GM18498 (cell line): Measurements from ENCODE around the gene ERCC5.

ENCODE experiments used
- ATAC-seq: cut with Tn5 transposase; IDR thresholded peaks from one replicate; pipeline ENCODE4 v1.9.1; 2021; ENCODE audit warnings: mild to moderate bottlenecking, moderate library complexity; ENCODE audit not compliant: unreplicated experiment

ERCC5 gene

DNA sequence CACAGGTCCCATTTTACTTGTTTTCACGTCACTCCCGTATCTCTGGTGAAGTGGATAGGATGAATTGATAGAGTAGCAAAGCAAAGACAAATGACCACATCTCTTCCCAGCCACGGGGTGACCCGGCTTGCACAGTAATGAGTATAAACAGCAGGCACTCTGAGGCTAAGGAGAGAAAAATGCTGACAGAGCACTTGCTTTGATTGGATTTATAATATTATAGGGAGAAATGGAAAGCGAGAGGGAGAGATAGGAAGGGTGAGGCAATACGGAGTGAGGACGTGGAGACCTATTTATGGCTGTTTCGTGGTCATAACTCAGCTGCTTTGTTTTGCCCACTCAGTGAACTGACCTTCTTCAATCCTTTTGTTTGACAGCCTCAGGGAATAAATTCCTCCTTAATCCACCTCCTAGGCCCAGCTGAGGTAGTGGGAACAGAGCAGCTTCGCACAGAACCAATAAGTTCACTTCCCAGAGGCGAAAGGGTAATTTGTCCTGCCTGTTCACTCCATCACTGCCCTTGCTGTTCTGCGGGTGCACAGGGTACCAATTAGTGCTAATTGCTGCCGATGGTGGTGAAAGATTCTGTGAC lies 68.6 kb downstream of the ERCC5 start:
- ATAC-seq: no peak

DNA sequence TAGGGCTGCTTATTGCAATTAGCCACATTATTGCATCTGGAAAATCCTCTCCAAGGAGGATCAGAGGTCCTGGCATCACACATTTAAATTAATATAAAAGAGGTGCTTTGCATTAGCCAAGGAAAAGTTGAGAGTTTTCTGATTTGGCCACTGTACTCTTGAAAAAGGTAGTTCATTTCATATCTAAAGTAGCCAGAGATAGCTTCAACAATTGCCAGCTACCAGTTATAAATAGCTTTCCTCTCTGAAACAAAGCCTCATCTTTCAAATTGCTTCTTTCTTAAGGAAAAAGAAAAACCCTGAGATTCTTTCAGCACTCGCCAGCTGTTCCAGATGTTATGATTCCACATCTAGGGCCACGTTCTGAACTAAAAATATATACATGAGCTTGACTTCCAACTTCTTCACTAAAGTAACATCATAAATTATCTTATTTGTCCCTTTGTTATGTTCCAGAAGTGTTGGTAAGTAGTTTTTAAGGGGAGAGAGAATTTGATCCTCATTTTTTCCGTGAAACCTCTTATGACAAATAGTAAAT lies 69.6 kb downstream of the ERCC5 start:
- no peak for ATAC-seq

DNA sequence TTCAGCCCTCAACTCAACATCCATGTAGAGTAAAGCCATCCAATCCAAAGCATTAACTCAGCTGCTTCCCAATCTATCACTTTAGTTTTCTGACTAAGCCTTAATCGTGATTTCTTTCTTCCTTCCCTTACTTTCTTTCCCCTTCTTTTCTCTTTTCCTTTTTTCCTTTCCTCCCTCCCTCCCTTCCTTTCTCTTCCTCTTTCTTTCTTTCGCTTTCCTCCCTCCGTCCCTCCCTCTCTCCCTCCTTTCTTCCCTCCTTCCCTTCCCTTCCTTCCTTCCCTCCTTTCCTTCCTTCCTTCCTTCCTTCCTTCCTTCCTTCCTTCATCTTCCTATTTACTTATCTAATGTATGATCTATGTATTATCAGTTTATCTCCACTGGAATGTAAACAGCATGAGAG lies 71.2 kb downstream of the ERCC5 start:
- ATAC-seq: no peak

DNA sequence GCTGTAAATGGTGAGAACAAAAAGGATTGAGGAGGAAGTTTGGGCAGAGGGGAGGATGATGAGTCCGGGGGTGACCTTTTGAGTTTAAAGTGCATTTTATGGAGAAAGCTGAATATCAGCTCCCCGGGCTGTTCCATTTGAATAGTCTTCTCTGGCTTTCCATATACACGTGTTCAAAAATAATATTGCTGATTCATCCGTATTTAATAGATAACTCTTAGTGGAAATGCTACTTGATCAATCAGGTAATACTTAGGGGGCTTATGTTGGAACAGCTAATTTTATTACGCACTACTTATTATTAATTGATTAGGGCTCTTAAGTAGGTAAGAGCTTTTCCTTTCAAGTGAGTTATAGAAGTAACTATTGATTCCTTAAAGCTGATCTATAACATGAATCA lies 76.4 kb downstream of the ERCC5 start:
- ATAC-seq: no peak
